Neural cell (in vitro differentiated cells): ENCODE results near the gene KDM1B. TPM values are rescaled to one million over a fixed set of nuclear protein-coding genes. Genes with fewer than 3 reads are reported as not detected.

Experiments used
- H2AFZ ChIP-seq: fragments of 200-600, 300-800 bp; sonication (generic), shearing (Covaris generic); 2 replicates; pipeline ENCODE4 v1.6.0; 2014; ENCODE audit warnings: low read depth, mild to moderate bottlenecking, antibody characterized with exemption, low read length, moderate library complexity
- H3F3A ChIP-seq: fragments of 200-600 bp; shearing (Covaris generic); 2 replicates; pipeline ENCODE4 v1.6.1; 2016; ENCODE audit warnings: mild to moderate bottlenecking, moderate library complexity, mixed read lengths, antibody characterized with exemption, low read length; ENCODE audit not compliant: insufficient read depth, poor library complexity, severe bottlenecking
- H3K27ac ChIP-seq: fragments of 200-600, 300-800 bp; sonication (generic), shearing (Covaris generic); 2 replicates; pipeline ENCODE4 v1.5.1; 2014; ENCODE audit warnings: mild to moderate bottlenecking, low read length, moderate library complexity
- H3K27me3 ChIP-seq: fragments of 300-800, 200-600 bp; sonication (generic), shearing (Covaris generic); 2 replicates; pipeline ENCODE4 v1.6.0; 2014; ENCODE audit warnings: mild to moderate bottlenecking, low read depth, low read length, moderate library complexity; ENCODE audit not compliant: insufficient read depth
- H3K36me3 ChIP-seq: fragments of 300-800, 200-600 bp; sonication (generic), shearing (Covaris generic); 2 replicates; pipeline ENCODE4 v1.5.1; 2014; ENCODE audit warnings: mild to moderate bottlenecking, antibody characterized with exemption, low read length, moderate library complexity; ENCODE audit not compliant: insufficient read depth
- H3K4me2 ChIP-seq: fragments of 300-800, 200-600 bp; sonication (generic), shearing (Covaris generic); 2 replicates; pipeline ENCODE4 v1.6.0; 2014; ENCODE audit warnings: mild to moderate bottlenecking, low read length
- H3K4me3 ChIP-seq: fragments of 300-800, 200-600 bp; sonication (generic), shearing (Covaris generic); 2 replicates; pipeline ENCODE4 v1.5.1; 2014; ENCODE audit warnings: mild to moderate bottlenecking, low read length, moderate library complexity
- H3K79me2 ChIP-seq: fragments of 200-600 bp; shearing (Covaris generic); replicated peaks from 2 replicates; pipeline ENCODE4 v1.6.0; 2014; ENCODE audit warnings: mild to moderate bottlenecking, low read length, moderate library complexity; ENCODE audit not compliant: insufficient read depth
- H3K9ac ChIP-seq: fragments of 300-800, 200-600 bp; sonication (generic), shearing (Covaris generic); 2 replicates; pipeline ENCODE4 v1.6.1; 2016; ENCODE audit warnings: mild to moderate bottlenecking, low read length, mixed read lengths
- H3K9me2 ChIP-seq: fragments of 200-600 bp; shearing (Covaris generic); 2 replicates; pipeline ENCODE4 v1.6.1; 2016; ENCODE audit warnings: mild to moderate bottlenecking, low read length, mixed read lengths; ENCODE audit not compliant: insufficient read depth
- H3K9me3 ChIP-seq: fragments of 200-600, 300-800 bp; sonication (generic), shearing (Covaris generic); 2 replicates; pipeline ENCODE4 v1.6.1; 2016; ENCODE audit warnings: mild to moderate bottlenecking, mixed run types, low read length, moderate library complexity, mixed read lengths
- H4K20me1 ChIP-seq: fragments of 200-600 bp; shearing (Covaris generic); 2 replicates; pipeline ENCODE4 v1.6.1; 2016; ENCODE audit warnings: mild to moderate bottlenecking, mixed run types; ENCODE audit not compliant: insufficient read depth
- CTCF ChIP-seq: fragments of 450-650 bp; IDR thresholded peaks from 2 replicates; pipeline ENCODE4 v1.5.1; 2014; ENCODE audit warnings: antibody characterized with exemption, mild to moderate bottlenecking, moderate library complexity; ENCODE audit not compliant: poor library complexity, severe bottlenecking
- EP300 ChIP-seq: fragments of 450-650 bp; conservative IDR thresholded peaks from 2 replicates; pipeline ENCODE4 v1.6.1; 2014; ENCODE audit warnings: antibody characterized with exemption, mild to moderate bottlenecking, moderate library complexity; ENCODE audit not compliant: poor library complexity, severe bottlenecking
- EZH2 ChIP-seq: fragments of 200-600, 300-800 bp; shearing (Covaris generic), sonication (generic); IDR thresholded peaks from 2 replicates; pipeline ENCODE4 v1.6.1; 2014; ENCODE audit warnings: antibody characterized with exemption, low read length, borderline replicate concordance, mild to moderate bottlenecking; ENCODE audit not compliant: insufficient read depth, poor library complexity, severe bottlenecking
- MXI1 ChIP-seq: fragments of 450-650 bp; conservative IDR thresholded peaks from 2 replicates; pipeline ENCODE4 v1.6.1; 2014; ENCODE audit warnings: antibody characterized with exemption, mild to moderate bottlenecking; ENCODE audit not compliant: poor library complexity, severe bottlenecking
- POLR2AphosphoS5 ChIP-seq: IDR thresholded peaks from 2 replicates; pipeline ENCODE4 v1.6.1; 2012
- RAD21 ChIP-seq: fragments of 450-650 bp; conservative IDR thresholded peaks from 2 replicates; pipeline ENCODE4 v1.6.1; 2014; ENCODE audit warnings: antibody characterized with exemption, mild to moderate bottlenecking, moderate library complexity
- SMC3 ChIP-seq: fragments of 450-650 bp; conservative IDR thresholded peaks from 2 replicates; pipeline ENCODE4 v1.6.1; 2014; ENCODE audit warnings: antibody characterized with exemption, mild to moderate bottlenecking, moderate library complexity; ENCODE audit not compliant: poor library complexity
- TAF1 ChIP-seq: IDR thresholded peaks from 2 replicates; pipeline ENCODE4 v1.6.1; 2012; ENCODE audit warnings: low read depth
- polyA plus RNA-seq: library from polyadenylated mRNA; depleted of rRNA; stranded (reverse); fragments of >200 nt; gene quantifications from 2 replicates; pipeline ENCODE4 v1.2.3, GENCODE V29; 2014
- TF ChIP-seq, protein P1 (sequence below): IDR thresholded peaks from 2 replicates; pipeline ENCODE4 v1.6.1; 2012; ENCODE audit warnings: borderline replicate concordance

Gene KDM1B
- polyA plus RNA-seq, 1 donor from 2014 or later: 24.5 TPM

DNA sequence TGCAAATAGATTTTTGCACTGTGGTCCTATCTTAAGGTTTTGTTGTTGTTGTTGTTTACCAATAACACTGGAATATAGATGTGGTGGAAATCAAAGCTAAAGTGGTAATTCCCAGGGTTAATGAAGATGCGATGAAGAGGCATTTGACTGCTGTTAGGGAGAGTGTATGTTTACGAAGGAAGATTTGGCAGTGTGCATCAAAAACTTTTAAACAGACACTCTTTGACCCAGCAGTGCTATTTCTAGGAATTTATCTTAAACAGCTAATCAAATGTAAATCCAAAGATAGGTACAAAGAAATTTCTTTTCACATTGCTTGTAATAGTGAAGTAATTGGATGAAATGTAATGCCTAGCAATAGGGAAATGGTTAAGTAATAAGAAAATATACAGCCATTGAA is 34.0 kb downstream of the KDM1B start:
- H3K4me2 ChIP-seq: no peak overlapping the region
- H4K20me1 ChIP-seq: no peaks in the 10 kb centered on the region
- no peak overlapping the region for H3K4me3 ChIP-seq
- no peak overlapping the region for H2AFZ ChIP-seq
- no peaks in the 10 kb centered on the region for H3F3A ChIP-seq
- H3K9me2 ChIP-seq: no peaks in the 10 kb centered on the region
- no peak overlapping the region for H3K9ac ChIP-seq
- H3K27ac ChIP-seq: no peak overlapping the region
- H3K27me3 ChIP-seq: no peaks in the 10 kb centered on the region
- H3K79me2 ChIP-seq: no peaks in the 10 kb centered on the region
- H3K9me3 ChIP-seq: no peaks in the 10 kb centered on the region
- no peak for TF ChIP-seq EP300
- no peak for TF ChIP-seq EZH2
- no peak for TF ChIP-seq POLR2AphosphoS5
- TF ChIP-seq, protein P1, sequence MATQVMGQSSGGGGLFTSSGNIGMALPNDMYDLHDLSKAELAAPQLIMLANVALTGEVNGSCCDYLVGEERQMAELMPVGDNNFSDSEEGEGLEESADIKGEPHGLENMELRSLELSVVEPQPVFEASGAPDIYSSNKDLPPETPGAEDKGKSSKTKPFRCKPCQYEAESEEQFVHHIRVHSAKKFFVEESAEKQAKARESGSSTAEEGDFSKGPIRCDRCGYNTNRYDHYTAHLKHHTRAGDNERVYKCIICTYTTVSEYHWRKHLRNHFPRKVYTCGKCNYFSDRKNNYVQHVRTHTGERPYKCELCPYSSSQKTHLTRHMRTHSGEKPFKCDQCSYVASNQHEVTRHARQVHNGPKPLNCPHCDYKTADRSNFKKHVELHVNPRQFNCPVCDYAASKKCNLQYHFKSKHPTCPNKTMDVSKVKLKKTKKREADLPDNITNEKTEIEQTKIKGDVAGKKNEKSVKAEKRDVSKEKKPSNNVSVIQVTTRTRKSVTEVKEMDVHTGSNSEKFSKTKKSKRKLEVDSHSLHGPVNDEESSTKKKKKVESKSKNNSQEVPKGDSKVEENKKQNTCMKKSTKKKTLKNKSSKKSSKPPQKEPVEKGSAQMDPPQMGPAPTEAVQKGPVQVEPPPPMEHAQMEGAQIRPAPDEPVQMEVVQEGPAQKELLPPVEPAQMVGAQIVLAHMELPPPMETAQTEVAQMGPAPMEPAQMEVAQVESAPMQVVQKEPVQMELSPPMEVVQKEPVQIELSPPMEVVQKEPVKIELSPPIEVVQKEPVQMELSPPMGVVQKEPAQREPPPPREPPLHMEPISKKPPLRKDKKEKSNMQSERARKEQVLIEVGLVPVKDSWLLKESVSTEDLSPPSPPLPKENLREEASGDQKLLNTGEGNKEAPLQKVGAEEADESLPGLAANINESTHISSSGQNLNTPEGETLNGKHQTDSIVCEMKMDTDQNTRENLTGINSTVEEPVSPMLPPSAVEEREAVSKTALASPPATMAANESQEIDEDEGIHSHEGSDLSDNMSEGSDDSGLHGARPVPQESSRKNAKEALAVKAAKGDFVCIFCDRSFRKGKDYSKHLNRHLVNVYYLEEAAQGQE: no peak
- TF ChIP-seq SMC3: no peak
- no peak for TF ChIP-seq TAF1
- no peak for TF ChIP-seq CTCF
- no peak for TF ChIP-seq MXI1
- no peak for TF ChIP-seq RAD21
- no peaks in the 10 kb centered on the region for H3K36me3 ChIP-seq

DNA sequence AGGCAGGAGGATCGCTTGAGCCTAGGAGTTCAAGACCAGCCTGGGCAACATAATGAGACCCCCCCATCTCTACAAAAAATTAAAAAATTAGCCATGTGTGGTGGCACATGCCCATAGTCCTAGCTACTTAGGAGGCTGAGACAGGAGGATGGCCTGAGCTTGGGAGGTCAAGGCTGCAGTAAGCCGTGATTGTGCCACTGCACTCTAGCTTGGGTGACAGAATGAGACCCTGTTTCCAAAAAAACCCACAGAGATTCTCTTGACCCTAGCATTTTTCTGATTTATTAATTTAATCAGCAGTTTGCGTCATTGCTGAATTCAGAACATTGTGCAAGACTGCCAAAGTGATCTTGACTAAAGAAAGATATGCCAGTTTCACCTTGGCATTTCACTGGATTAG is 36.8 kb downstream of the KDM1B start:
- H4K20me1 ChIP-seq: no peaks in the 10 kb centered on the region
- no peaks in the 10 kb centered on the region for H3K9me3 ChIP-seq
- no peaks in the 10 kb centered on the region for H3F3A ChIP-seq
- TF ChIP-seq SMC3 (no peak), POLR2AphosphoS5 (no peak), RAD21 (no peak), CTCF (no peak), EZH2 (no peak), TAF1 (no peak), EP300 (no peak), MXI1 (no peak)
- TF ChIP-seq, protein P1: no peak
- H3K27ac ChIP-seq: no peak overlapping the region
- H3K9me2 ChIP-seq: no peaks in the 10 kb centered on the region
- no peaks in the 10 kb centered on the region for H3K27me3 ChIP-seq
- H3K4me2 ChIP-seq: no peak overlapping the region
- no peaks in the 10 kb centered on the region for H3K79me2 ChIP-seq
- no peak overlapping the region for H2AFZ ChIP-seq
- H3K4me3 ChIP-seq: no peak overlapping the region
- H3K36me3 ChIP-seq: no peaks in the 10 kb centered on the region
- no peak overlapping the region for H3K9ac ChIP-seq
